D721Med (cell line): Measurements from ENCODE around the gene GPR3.

ENCODE experiments used
- DNase-seq: peaks from one replicate; pipeline ENCODE4 v3.0.0; 2011; ENCODE audit warnings: low spot score; ENCODE audit not compliant: insufficient read length
- FAIRE-seq: peaks from 2 replicates; lab custom pipeline; 2011; peaks lifted over from hg19 to GRCh38; lab: Jason Lieb, UNC
- TF ChIP-seq, protein P1 (sequence below): IDR thresholded peaks from 2 replicates; pipeline ENCODE4 v1.5.1; 2012; ENCODE audit warnings: mild to moderate bottlenecking, control low read depth; ENCODE audit not compliant: insufficient read depth; ENCODE audit errors: missing control alignments

GPR3 gene

DNA sequence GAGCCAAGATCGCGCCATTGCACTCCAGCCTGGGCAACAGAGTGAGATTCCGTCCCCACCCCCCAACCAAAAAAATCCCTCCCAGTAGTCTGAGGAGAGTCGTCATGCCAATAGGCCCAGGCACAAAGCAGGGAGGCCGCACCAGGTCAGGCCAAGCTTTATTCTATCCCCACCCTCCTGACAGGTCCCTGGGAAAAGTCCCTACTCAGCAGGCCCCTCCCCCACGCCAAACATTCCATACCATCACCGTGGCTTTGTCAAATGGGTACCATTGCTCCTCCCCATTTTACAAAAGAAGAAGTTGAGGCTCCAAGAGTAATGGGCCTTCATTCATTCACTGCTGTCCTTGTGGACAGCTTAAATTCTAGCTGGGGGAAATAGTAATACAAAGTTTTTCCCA, 5.3 kb downstream of the GPR3 start:
- no peak for FAIRE-seq

DNA sequence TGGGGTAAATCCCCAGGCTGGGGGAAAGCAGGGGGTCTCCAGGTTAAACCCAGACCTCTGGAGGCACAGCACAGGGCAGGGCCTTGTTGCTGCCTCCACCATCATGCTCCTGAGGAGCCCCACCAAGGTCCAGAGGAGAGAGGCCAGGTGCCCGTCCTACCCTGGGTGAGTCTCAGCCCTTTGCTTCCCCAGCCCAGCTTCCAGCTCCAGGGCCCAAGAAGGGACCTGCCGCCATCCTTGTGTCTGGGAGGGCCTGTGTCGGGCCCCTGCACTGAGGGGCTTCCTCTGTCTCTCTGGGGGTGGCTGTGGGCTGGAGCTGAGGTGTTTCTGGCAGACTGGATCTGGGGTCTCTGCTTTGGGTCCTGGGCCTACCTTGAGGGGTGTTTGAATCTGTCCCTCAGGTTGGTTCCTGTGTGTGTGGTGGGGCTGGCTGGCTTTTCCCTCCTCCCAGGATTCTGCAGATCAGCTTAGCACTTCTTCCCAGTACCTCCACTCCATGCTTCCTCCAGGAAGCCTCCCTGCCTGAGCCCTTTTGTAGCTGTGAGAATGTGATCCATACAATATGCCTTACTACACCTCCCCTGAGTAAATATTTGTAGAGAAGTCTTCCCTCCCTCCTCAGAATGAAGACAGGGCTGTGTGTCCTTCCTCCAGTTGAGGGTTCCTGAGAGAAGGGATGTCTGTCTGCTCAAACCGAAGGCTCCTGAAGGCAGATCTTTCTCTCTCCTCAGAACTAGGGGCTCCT, 6.2 kb downstream of the GPR3 start:
- TF ChIP-seq, protein P1, sequence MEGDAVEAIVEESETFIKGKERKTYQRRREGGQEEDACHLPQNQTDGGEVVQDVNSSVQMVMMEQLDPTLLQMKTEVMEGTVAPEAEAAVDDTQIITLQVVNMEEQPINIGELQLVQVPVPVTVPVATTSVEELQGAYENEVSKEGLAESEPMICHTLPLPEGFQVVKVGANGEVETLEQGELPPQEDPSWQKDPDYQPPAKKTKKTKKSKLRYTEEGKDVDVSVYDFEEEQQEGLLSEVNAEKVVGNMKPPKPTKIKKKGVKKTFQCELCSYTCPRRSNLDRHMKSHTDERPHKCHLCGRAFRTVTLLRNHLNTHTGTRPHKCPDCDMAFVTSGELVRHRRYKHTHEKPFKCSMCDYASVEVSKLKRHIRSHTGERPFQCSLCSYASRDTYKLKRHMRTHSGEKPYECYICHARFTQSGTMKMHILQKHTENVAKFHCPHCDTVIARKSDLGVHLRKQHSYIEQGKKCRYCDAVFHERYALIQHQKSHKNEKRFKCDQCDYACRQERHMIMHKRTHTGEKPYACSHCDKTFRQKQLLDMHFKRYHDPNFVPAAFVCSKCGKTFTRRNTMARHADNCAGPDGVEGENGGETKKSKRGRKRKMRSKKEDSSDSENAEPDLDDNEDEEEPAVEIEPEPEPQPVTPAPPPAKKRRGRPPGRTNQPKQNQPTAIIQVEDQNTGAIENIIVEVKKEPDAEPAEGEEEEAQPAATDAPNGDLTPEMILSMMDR, result no peak
- DNase-seq (no peak), FAIRE-seq (no peak)

More for the DNA sequence above, 5.3 kb downstream of the GPR3 start:
- TF ChIP-seq, protein P1, result no peak
- no peak for DNase-seq

DNA sequence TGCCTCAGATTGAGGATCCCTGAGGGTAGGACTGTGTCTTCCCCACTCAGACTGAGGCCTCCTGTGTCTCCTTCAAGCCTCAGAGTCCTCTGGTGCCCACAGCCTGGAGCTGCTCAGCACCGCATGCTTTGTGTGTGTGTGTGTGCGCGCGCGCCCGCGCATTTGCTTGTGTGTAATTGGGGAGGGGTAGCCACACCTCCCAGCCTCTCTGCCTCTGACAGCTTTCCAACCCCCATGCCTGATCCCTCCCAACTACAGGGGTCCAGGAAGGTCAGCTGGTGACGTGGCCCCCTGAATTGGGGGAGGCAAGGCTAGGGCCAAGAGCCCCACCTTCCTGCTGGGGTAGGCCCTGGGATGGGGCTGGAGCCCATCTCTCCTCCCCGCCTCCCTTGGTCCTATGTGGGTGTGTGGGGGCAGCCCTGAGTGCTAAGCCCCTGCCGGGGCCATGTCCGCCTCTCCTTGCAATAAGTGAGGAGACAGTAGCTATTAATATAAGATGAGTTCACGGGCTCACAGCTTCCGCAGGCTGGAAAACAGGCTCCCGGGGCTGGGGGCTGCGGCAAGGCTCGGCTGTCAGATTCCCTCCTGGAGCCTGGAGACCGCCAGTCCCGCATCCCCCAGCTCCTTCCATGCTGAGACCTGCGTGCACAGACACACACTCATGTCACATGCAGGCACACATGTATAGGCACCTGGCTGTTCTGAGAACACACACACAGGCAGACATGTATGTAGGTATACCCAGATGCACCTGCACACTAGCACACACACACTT, 7.0 kb downstream of the GPR3 start:
- DNase-seq (no peak), FAIRE-seq (no peak)
- TF ChIP-seq, protein P1, result no peak

DNA sequence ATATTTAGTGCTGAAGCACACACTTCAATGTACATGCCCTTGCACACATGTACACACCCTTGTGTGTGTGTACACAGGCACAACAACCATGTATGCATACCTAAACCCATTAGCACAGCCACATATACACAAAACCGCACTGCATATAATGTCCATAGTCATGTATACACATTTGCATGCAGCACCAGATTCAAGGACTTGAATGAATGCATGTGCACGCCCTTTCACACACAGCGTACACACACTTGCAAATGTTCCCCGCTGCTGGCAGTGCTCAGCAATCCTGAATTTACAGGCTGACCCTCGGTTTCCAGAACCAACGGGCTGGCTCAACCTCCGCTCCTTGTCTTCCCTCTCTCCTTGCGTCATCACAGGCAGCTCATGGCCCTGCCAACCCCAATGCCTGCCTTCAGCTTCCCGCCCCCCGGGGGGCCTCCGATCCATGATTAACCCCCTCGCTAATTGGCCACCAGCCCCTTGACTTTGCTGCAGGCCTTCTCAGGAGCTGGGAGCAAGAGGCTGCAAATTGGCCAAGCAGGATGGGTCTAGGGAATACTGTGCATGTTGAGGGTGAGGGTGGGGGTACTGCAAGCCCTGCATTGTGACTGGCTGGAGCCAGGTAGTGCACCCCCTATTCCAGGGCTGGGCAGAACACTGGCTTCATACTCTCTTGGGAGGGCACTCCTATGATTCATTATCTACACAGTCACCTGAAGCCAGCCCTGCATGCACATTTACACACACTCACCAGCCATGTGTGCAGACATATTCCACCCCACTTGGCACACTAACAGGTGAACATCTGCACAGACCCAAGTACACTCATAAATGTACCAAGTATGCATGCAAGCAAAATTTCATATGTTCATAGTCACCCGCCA, 7.9 kb downstream of the GPR3 start:
- TF ChIP-seq, protein P1, result no peak
- FAIRE-seq, result no peak
- no peak for DNase-seq

DNA sequence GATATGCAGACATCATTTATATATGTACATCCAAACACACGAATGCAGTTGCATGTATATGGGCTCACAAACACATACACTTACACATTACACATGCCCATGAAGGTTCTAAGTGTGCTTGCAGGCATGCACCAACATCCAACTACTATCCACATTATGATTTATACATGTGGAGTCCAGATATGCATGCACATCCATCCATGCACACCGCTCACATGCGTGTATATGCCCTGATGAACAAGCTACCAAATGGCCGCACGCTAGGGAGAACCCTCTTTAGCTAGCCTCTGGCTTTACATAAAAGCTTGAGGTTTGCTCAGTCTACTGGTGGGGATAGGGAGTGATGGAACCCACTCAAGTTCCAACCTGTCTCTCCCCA, 8.5 kb downstream of the GPR3 start:
- FAIRE-seq, result no peak
- TF ChIP-seq, protein P1, result no peak
- no peak for DNase-seq

DNA sequence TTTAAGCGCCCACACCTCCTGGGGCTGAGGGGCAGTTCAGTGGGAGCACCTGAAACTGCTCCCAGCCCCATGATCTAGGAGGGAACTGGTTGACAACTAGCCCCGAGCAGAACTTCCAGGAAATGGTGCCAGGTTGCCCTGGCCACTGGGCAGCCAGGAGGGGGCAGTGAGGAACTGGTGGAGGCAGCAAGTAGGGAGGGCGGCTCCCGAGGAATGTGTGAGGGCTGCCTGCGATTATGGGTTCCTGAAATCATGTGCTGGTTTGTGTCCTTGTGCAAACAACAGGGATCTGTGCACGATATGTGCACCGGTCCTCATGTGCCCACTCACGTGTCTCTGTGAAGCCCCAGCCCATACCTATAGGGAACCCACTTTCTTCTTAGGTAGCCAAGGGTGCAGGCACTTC, 9.9 kb downstream of the GPR3 start:
- no peak for FAIRE-seq
- DNase-seq, result no peak

More for the DNA sequence above, 9.9 kb downstream of the GPR3 start:
- TF ChIP-seq, protein P1, result peak; percentile 39
